Measurements from ENCODE around the gene POU2F3.
"Not testable (repeated sequence)": the region's sequence is repeated elsewhere in the genome, so short reads cannot be mapped to it uniquely, and the experiment has no call there.

Gene POU2F3

GRCh38 chr11:120253377-120253776, 13.4 kb downstream of the POU2F3 start:
- DNase-seq (ENCODE audit: low read depth): not testable (repeated sequence)

GRCh38 chr11:120254788-120255518, 15.0 kb downstream of the POU2F3 start:
- DNase-seq (ENCODE audit: low read depth): no peak

GRCh38 chr11:120255519-120255866, 15.6 kb downstream of the POU2F3 start:
- no peak for DNase-seq (ENCODE audit: low read depth)

GRCh38 chr11:120256178-120256577, 16.2 kb downstream of the POU2F3 start:
- DNase-seq (ENCODE audit: low read depth): no peak

- DNase-seq (ENCODE audit: low read depth): no peak
Measured at GRCh38 chr11:120256779-120257178, 16.8 kb downstream of the POU2F3 start.

- DNase-seq (ENCODE audit: low read depth): no peak
Measured at GRCh38 chr11:120257346-120257745, 17.4 kb downstream of the POU2F3 start.

- DNase-seq (ENCODE audit: low read depth): no peak
Measured at GRCh38 chr11:120258661-120259060, 18.7 kb downstream of the POU2F3 start.

- no peak for DNase-seq (ENCODE audit: low read depth)
Measured at GRCh38 chr11:120259241-120259640, 19.3 kb downstream of the POU2F3 start.

GRCh38 chr11:120259988-120260565, 20.1 kb downstream of the POU2F3 start:
- no peak for DNase-seq (ENCODE audit: low read depth)

GRCh38 chr11:120260616-120261015, 20.7 kb downstream of the POU2F3 start:
- no peak for DNase-seq (ENCODE audit: low read depth)

GRCh38 chr11:120261321-120261720, 21.4 kb downstream of the POU2F3 start:
- no peak for DNase-seq (ENCODE audit: low read depth)

GRCh38 chr11:120261931-120262330, 22.0 kb downstream of the POU2F3 start:
- no peak for DNase-seq (ENCODE audit: low read depth)

- DNase-seq (ENCODE audit: low read depth): no peak
Measured at GRCh38 chr11:120267319-120267718, 27.4 kb downstream of the POU2F3 start.

- no peak for DNase-seq (ENCODE audit: low read depth)
Measured at GRCh38 chr11:120268686-120269085, 28.7 kb downstream of the POU2F3 start.

GRCh38 chr11:120270386-120270785, 30.4 kb downstream of the POU2F3 start:
- DNase-seq (ENCODE audit: low read depth): no peak

- no peak for DNase-seq (ENCODE audit: low read depth)
Measured at GRCh38 chr11:120271672-120272071, 31.7 kb downstream of the POU2F3 start.

GRCh38 chr11:120272303-120272702, 32.4 kb downstream of the POU2F3 start:
- no peak for DNase-seq (ENCODE audit: low read depth)

GRCh38 chr11:120273432-120273831, 33.5 kb downstream of the POU2F3 start:
- no peak for DNase-seq (ENCODE audit: low read depth)

GRCh38 chr11:120273956-120274355, 34.0 kb downstream of the POU2F3 start:
- not testable (repeated sequence) for DNase-seq (ENCODE audit: low read depth)

- DNase-seq (ENCODE audit: low read depth): no peak
Measured at GRCh38 chr11:120279502-120279901, 39.6 kb downstream of the POU2F3 start.

- DNase-seq (ENCODE audit: low read depth): no peak
Measured at GRCh38 chr11:120280600-120281051, 40.7 kb downstream of the POU2F3 start.

- DNase-seq (ENCODE audit: low read depth): no peak
Measured at GRCh38 chr11:120281143-120281795, 41.3 kb downstream of the POU2F3 start.

- no peak for DNase-seq (ENCODE audit: low read depth)
Measured at GRCh38 chr11:120283124-120283523, 43.2 kb downstream of the POU2F3 start.
